PC-3 (cell line): ENCODE results near the gene N4BP3. TPM values are rescaled to one million over a fixed set of nuclear protein-coding genes. Genes with fewer than 3 reads are reported as not detected.

Source experiments
- ATAC-seq: fragments of 200-7000 bp; cut with Tn5 transposase; 2 replicates; pipeline ENCODE4 v1.9.1; 2020; ENCODE audit warnings: mild to moderate bottlenecking, moderate library complexity
- BruUV-seq: library from RNA; stranded (reverse); fragments of 400-500 nt; replicated peaks from 2 replicates; lab custom pipeline; 2021; lab: Mats Ljungman, UMichigan
- CTCF ChIA-PET: fragments of 300-600 bp; sonication (Branson Sonifier 250); formaldehyde crosslinking; loops from one replicate; lab custom pipeline; 2022; ENCODE audit warnings: antibody characterized with exemption; lab: Charles Lee
- POLR2A ChIA-PET: fragments of 300-600 bp; sonication (Branson Sonifier 250); formaldehyde crosslinking; loops from one replicate; lab custom pipeline; 2022; ENCODE audit warnings: antibody characterized with exemption; ENCODE audit not compliant: unreplicated experiment; lab: Charles Lee
- DNase-seq: peaks from one replicate; pipeline ENCODE4 v3.0.0-alpha.2; 2015
- H2AFZ ChIP-seq: fragments of 300-600 bp; sonication (generic); 2 replicates; pipeline ENCODE4 v1.6.0; 2016; ENCODE audit warnings: antibody characterized with exemption, low read length
- H3F3A ChIP-seq: fragments of 300-600 bp; sonication (generic); one replicate; pipeline ENCODE4 v1.6.0; 2017; ENCODE audit warnings: antibody characterized with exemption, low read length, control low read depth, mild to moderate bottlenecking; ENCODE audit not compliant: unreplicated experiment
- H3K27ac ChIP-seq: fragments of 300-600 bp; sonication (generic); 2 replicates; pipeline ENCODE4 v1.5.1; 2016; ENCODE audit warnings: mild to moderate bottlenecking, low read length
- H3K27me3 ChIP-seq: fragments of 300-600 bp; sonication (generic); 2 replicates; pipeline ENCODE4 v1.6.1; 2016; ENCODE audit warnings: low read length, mixed read lengths
- H3K36me3 ChIP-seq: fragments of 300-600 bp; sonication (generic); 2 replicates; pipeline ENCODE4 v1.6.1; 2016; ENCODE audit warnings: low read depth, mixed run types, low read length, mixed read lengths
- H3K4me1 ChIP-seq: fragments of 300-600 bp; sonication (generic); 2 replicates; pipeline ENCODE4 v1.5.1; 2016; ENCODE audit warnings: low read length; ENCODE audit not compliant: insufficient read depth
- H3K4me2 ChIP-seq: fragments of 300-600 bp; sonication (generic); 2 replicates; pipeline ENCODE4 v1.6.0; 2016; ENCODE audit warnings: low read length
- H3K4me3 ChIP-seq: fragments of 300-600 bp; sonication (generic); 2 replicates; pipeline ENCODE4 v1.5.1; 2016; ENCODE audit warnings: mild to moderate bottlenecking, low read length, mixed read lengths
- H3K79me2 ChIP-seq: fragments of 300-600 bp; sonication (generic); 2 replicates; pipeline ENCODE4 v1.6.1; 2017; ENCODE audit warnings: low read length, mixed read lengths
- H3K9ac ChIP-seq: fragments of 300-600 bp; sonication (generic); 2 replicates; pipeline ENCODE4 v1.6.0; 2016; ENCODE audit warnings: mild to moderate bottlenecking, low read length
- H3K9me2 ChIP-seq: fragments of 300-600 bp; sonication (generic); replicated peaks from 2 replicates; pipeline ENCODE4 v1.6.1; 2016; ENCODE audit warnings: mixed run types, low read length, mixed read lengths
- H3K9me3 ChIP-seq: fragments of 300-600 bp; sonication (generic); 2 replicates; pipeline ENCODE4 v1.6.1; 2016; ENCODE audit warnings: low read length, mixed read lengths
- H4K20me1 ChIP-seq: fragments of 300-600 bp; sonication (generic); 2 replicates; pipeline ENCODE4 v1.6.1; 2016; ENCODE audit warnings: low read length, mixed read lengths
- CTCF ChIP-seq: fragments of 300-600 bp; sonication (generic); conservative IDR thresholded peaks from 2 replicates; pipeline ENCODE4 v1.5.1; 2017; ENCODE audit warnings: antibody characterized with exemption, low read depth, mild to moderate bottlenecking, low read length
- EZH2 ChIP-seq: fragments of 300-600 bp; sonication (generic); IDR thresholded peaks from one replicate; pipeline ENCODE4 v1.6.1; 2017; ENCODE audit warnings: antibody characterized with exemption, mild to moderate bottlenecking, low read length; ENCODE audit not compliant: unreplicated experiment
- EZH2phosphoT487 ChIP-seq: fragments of 300-600 bp; sonication (generic); IDR thresholded peaks from 2 replicates; pipeline ENCODE4 v1.6.1; 2018; ENCODE audit warnings: mild to moderate bottlenecking, antibody characterized with exemption, low read length, borderline replicate concordance
- intact Hi-C: fragments of 100-400 bp; cut with micrococcal nuclease; formaldehyde crosslinking; loops from 2 replicates; pipeline ENCODE4 v1.9.0; 2023
- total RNA-seq: library from RNA; depleted of rRNA; stranded (reverse); fragments of >200 nt; gene quantifications from 2 replicates; pipeline ENCODE4 v1.2.3, GENCODE V29; 2014

N4BP3 gene
- total RNA-seq, 1 experiment from 2014 or later = 0.36 TPM

- Histone ChIP-seq H2AFZ (no peak overlapping the region), H3K27ac (no peak overlapping the region), H3K9me2 (no peaks in the 10 kb centered on the region), H3K4me1 (no peaks in the 10 kb centered on the region), H3F3A (no peaks in the 10 kb centered on the region), H3K9me3 (no peaks in the 10 kb centered on the region), H3K27me3 (no peaks in the 10 kb centered on the region), H4K20me1 (no peaks in the 10 kb centered on the region), H3K79me2 (no peaks in the 10 kb centered on the region), H3K4me2 (no peak overlapping the region), H3K36me3 (no peaks in the 10 kb centered on the region), H3K9ac (no peak overlapping the region), H3K4me3 (no peak overlapping the region)
- TF ChIP-seq EZH2phosphoT487 = no peak
- TF ChIP-seq EZH2 = no peak
- TF ChIP-seq CTCF = no peak
- no TSS peak for BruUV-seq
- intact Hi-C loops = no loop called here
- DNase-seq (no peak), ATAC-seq (no peak)
- POLR2A ChIA-PET = no interaction called here
- CTCF ChIA-PET = no interaction called here
Observed at GRCh38 chr5:178162481-178162880, 49.1 kb downstream of the N4BP3 start.

DNA sequence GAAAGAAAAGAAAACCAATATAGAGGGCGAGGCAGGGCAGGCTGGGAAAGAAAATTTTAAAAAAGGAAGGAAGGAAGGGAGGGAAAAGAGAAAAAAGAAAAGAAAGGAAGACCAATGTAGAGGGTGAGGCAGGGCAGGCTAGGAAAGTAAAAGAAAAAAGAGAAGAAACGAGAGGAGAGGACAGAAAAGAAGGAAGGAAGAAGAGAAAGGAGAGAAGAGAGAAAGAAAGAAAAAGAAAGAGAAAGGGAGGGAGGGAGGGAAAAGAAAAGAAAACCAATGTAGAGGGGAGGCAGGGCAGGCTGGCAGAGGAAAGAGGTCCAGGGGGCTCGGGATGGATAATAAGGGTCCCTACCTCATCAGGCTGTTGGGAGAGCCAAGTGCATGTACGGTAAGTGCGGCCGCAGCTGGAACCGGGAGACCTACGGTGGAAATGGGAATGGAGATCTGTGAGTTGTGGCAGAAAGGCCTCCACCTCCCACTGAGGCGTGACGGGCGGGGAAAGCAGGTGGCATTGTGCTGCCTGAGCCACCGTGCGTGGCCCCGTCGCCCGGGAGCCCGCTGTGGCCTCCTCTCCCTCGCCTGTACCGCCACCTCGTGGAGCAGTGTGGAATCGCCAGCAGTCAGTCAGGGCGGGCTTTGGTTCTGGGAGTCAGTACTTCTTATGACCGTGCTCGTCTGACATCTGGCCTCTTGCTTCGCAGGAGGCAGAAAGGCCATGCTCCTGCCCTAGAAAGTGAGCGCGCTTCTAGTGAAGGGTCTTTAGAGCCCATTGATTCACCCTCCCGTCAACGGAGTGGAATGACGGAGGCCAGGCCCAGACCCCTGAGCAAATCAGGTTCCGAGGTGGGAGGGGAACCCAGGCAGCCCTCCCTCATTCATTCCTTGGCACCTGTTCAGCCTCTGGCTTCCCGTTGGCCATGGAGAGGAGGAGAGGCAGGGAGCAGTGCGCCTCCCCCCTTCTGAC is 50.7 kb downstream of the N4BP3 start:
- H3F3A ChIP-seq = no peaks in the 10 kb centered on the region
- no peaks in the 10 kb centered on the region for H3K9me3 ChIP-seq
- no peaks in the 10 kb centered on the region for H3K4me1 ChIP-seq
- no peaks in the 10 kb centered on the region for H3K36me3 ChIP-seq
- H3K79me2 ChIP-seq = no peaks in the 10 kb centered on the region
- no peak overlapping the region for H3K27ac ChIP-seq
- ATAC-seq (peak; percentile 98), DNase-seq (peak; percentile 92)
- intact Hi-C loops = loop anchor here (1.0 kb wide), 1 partner anchor 88 kb away; no protein-coding TSS in a partner anchor
- no TSS peak for BruUV-seq
- peak overlapping the region; percentile 82 for H3K4me2 ChIP-seq
- H3K27me3 ChIP-seq = no peaks in the 10 kb centered on the region
- H4K20me1 ChIP-seq = no peaks in the 10 kb centered on the region
- H3K9ac ChIP-seq = no peak overlapping the region
- no peaks in the 10 kb centered on the region for H3K9me2 ChIP-seq
- CTCF ChIA-PET = interaction anchor here (0.6 to 0.7 kb wide), 2 partner anchors 10 to 88 kb away, joined by 4 to 8 read pairs; partner anchors contain the start of gene NHP2
- POLR2A ChIA-PET = no interaction called here
- H3K4me3 ChIP-seq = peak overlapping the region; percentile 49; the same call in 1 of the 2 replicates
- H2AFZ ChIP-seq = peak overlapping the region; percentile 86
- TF ChIP-seq CTCF (peak; percentile 95), EZH2 (no peak)

GRCh38 chr5:178165581-178165980 is 52.2 kb downstream of the N4BP3 start:
- H3K9me3 ChIP-seq = no peaks in the 10 kb centered on the region
- ChIA-PET CTCF (no interaction called here), POLR2A (no interaction called here)
- no peak for TF ChIP-seq CTCF
- TF ChIP-seq EZH2 = no peak
- TF ChIP-seq EZH2phosphoT487 = no peak
- no peaks in the 10 kb centered on the region for H3K9me2 ChIP-seq
- no peaks in the 10 kb centered on the region for H3K27me3 ChIP-seq
- H3K9ac ChIP-seq = no peak overlapping the region
- intact Hi-C loops = no loop called here
- no peaks in the 10 kb centered on the region for H3K4me1 ChIP-seq
- H3F3A ChIP-seq = no peaks in the 10 kb centered on the region
- ATAC-seq (no peak), DNase-seq (no peak)
- H3K79me2 ChIP-seq = no peaks in the 10 kb centered on the region
- no peak overlapping the region for H3K4me2 ChIP-seq
- H3K4me3 ChIP-seq = no peak overlapping the region
- H4K20me1 ChIP-seq = no peaks in the 10 kb centered on the region
- no peak overlapping the region for H2AFZ ChIP-seq
- no TSS peak for BruUV-seq
- no peaks in the 10 kb centered on the region for H3K36me3 ChIP-seq
- H3K27ac ChIP-seq = no peak overlapping the region
